ENCODE results near the gene TMIGD2. TPM values are rescaled to one million over a fixed set of nuclear protein-coding genes. Genes with fewer than 3 reads are reported as not detected.
"Not testable (repeated sequence)": the region's sequence is repeated elsewhere in the genome, so short reads cannot be mapped to it uniquely, and the experiment has no call there.

Gene TMIGD2
- total RNA-seq: under 1 TPM in 1 of 4 donors, not detected in 3; 0.79 TPM

DNA sequence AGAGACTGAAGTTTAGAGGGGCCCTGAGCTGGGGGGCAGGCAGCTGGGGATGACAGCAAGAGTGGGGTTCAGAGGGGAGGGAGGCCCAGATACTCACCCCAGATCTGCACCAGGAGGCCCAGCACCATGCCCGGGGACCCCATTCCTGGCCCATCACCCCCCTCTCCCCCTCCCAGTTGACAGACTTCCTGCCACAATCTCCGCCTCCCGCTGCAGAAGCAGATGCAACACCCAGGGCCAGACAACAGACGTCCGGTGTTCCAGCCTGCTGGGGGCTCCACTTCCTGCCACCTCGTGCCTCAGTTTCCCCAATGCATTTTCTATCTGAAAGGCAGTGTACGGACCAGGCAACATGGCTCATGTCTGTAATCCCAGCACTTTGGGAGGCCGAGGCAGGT is at the start of gene TMIGD2:
Gene TMIGD2, minus strand, starts transcription at position 147 of the 398 bp plus-strand sequence. Its CDS starts 4 bp downstream, at position 143.
- TF ChIP-seq CTCF (IDR thresholded peaks at IDR 0.05): no peak
- ATAC-seq (ENCODE audit: low FRiP score): no peak
- DNase-seq (ENCODE audit: low spot score): no peak

DNA sequence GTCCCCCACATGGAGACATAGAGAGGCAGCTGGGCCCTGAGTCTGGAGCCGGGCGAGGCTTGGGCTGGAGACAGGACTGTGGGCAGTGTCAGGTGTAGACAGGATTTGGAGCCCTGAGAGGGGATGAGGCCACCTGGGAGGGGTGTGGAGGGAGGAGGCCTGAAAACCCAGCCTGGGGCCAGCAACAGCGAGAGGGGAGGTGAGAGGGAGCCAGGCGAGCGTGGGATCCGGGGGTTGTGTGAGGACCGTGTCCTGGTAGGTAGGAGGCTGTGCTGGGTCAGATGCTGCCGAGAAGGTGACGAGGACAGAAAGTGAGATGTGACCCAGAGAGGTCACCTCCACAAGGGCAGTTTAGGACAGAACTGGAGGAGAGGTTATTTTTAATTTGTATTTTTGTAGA is 48.5 kb upstream of the TMIGD2 start:
- DNase-seq (ENCODE audit: low spot score) (no peak), ATAC-seq (ENCODE audit: low FRiP score) (no peak)
- TF ChIP-seq CTCF (IDR thresholded peaks at IDR 0.05): no peak

DNA sequence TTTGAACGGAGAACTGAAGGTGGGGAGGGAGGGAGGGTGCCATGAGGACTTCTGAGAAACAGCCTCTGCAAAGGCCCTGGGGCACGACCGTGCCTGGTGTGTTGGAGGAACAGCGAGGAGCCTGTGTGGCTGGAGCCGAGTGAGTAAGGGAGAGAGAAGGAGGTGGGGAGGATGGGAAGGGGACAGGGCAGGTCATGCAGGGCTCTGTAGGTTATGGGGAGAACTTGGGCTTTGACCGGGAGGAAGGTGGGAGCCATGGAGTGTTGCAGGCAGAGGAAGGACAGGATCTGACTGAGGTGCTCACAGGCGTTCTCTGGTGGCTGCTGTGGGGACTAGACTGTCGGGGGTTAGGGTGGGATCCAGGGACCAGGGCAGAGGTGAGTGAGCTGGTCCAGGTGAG is 47.9 kb upstream of the TMIGD2 start:
- TF ChIP-seq CTCF (IDR thresholded peaks at IDR 0.05): no peak
- no peak for DNase-seq (ENCODE audit: low spot score)
- ATAC-seq (ENCODE audit: low FRiP score): no peak

GRCh38 chr19:4349225-4349624 is 47.0 kb upstream of the TMIGD2 start:
- not testable (repeated sequence) for DNase-seq (ENCODE audit: low spot score); ATAC-seq (ENCODE audit: low FRiP score)

DNA sequence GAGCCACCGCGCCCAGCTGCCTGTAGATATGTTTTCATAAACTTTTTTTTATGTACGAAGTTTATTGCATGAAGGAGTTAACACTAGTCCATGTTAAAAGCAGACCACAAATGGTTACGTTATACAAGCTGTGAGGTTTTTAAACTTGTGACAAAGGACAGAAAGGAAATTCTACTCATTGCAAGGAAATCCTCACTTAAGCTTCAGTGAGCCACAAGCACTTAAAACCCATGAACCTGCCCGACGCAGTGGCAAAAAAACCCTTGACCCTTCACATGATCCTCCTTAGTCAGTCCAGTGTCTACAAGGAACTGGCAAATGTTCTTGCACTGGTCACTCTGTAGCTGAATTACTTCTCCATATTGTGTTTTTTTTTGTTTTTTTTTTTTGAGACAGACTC is 45.3 kb upstream of the TMIGD2 start:
- no peak for ATAC-seq (ENCODE audit: low FRiP score)
- TF ChIP-seq CTCF (IDR thresholded peaks at IDR 0.05): no peak
- no peak for DNase-seq (ENCODE audit: low spot score)

DNA sequence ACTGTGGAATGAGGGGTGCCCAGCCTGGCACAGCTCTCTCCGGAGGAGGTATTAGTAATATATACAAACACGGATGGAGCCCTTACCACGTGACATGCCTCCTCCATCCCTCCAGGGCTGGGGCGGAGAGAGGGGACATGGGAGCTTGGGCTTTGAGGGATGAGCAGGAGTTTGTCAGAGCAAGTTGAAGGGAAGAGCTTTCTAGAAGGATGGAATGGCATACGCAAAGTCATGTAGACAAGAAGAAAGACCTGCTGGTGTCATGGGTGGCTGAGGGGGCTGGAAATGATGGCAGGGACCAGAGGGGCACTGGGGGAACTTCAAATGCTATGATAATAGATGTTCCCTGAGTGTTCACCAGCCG is 43.8 kb upstream of the TMIGD2 start:
- TF ChIP-seq CTCF (IDR thresholded peaks at IDR 0.05): no peak
- ATAC-seq (ENCODE audit: low FRiP score): no peak
- no peak for DNase-seq (ENCODE audit: low spot score)

DNA sequence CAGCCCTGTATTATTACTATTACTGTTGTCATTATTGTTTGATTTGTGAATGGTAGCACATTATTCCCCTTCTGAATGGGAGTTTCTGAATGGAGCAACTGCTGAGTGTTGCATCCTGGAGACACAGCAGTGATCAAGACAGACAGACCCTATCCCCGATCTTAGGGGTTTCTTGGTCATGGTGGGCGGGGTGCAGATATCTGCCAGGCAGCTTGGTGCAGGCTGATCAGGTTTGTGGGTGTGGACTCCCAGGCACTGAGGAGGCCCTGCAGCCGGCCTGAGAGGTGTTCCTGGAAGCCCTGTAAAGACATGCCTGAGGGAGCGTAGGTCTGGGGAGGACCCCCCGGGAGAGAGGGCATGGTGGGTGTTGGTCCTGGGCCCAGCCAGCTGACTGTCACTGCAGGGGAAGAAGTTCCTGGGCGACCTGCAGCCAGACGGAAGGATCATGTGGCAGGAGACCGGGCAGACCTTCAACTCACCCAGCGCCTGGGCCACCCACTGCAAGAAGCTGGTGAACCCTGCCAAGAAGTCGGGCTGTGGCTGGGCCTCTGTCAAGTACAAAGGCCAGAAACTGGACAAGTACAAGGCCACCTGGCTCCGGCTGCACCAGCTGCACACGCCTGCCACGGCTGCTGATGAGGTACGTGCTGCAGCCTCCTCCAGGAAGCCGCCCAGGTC is 43.3 kb upstream of the TMIGD2 start:
- ATAC-seq (ENCODE audit: low FRiP score): no peak
- TF ChIP-seq CTCF (IDR thresholded peaks at IDR 0.05): no peak
- DNase-seq (ENCODE audit: low spot score): no peak
